Endodermal cell (in vitro differentiated cells): ENCODE data around the gene CD79A. TPM values are rescaled to one million over a fixed set of nuclear protein-coding genes. Genes with fewer than 3 reads are reported as not detected.

Source experiments
- DNase-seq: peaks from one replicate; pipeline ENCODE4 v3.0.0-alpha.2; 2017
- H3K27ac ChIP-seq: 2 replicates; pipeline ENCODE4 v1.5.1; 2013; ENCODE audit warnings: mild to moderate bottlenecking, low read depth, low read length, moderate library complexity
- H3K27me3 ChIP-seq: 2 replicates; pipeline ENCODE4 v1.6.1; 2013; ENCODE audit warnings: mild to moderate bottlenecking, low read length, moderate library complexity; ENCODE audit not compliant: insufficient read depth, control insufficient read depth, poor library complexity, severe bottlenecking
- H3K36me3 ChIP-seq: 2 replicates; pipeline ENCODE4 v1.7.0; 2013; ENCODE audit warnings: mild to moderate bottlenecking, low read length, moderate library complexity; ENCODE audit not compliant: control insufficient read depth, insufficient read depth
- H3K4me1 ChIP-seq: one replicate; pipeline ENCODE4 v1.7.0; 2013; ENCODE audit warnings: low read length; ENCODE audit not compliant: control insufficient read depth, insufficient read depth
- H3K4me3 ChIP-seq: 2 replicates; pipeline ENCODE4 v1.5.1; 2013; ENCODE audit warnings: mild to moderate bottlenecking, low read length, moderate library complexity
- H3K9ac ChIP-seq: 2 replicates; pipeline ENCODE4 v1.6.1; 2013; ENCODE audit warnings: mild to moderate bottlenecking, low read length, moderate library complexity; ENCODE audit not compliant: poor library complexity, severe bottlenecking; ENCODE audit errors: extremely low read depth
- H3K9me3 ChIP-seq: 2 replicates; pipeline ENCODE4 v1.6.1; 2013; ENCODE audit warnings: mild to moderate bottlenecking, low read length, moderate library complexity; ENCODE audit not compliant: control insufficient read depth
- H3K27ac Mint-ChIP-seq: 2 replicates; pipeline ENCODE4 v1.8.0; 2020; ENCODE audit warnings: mixed read lengths
- H3K27me3 Mint-ChIP-seq: 2 replicates; pipeline ENCODE4 v1.8.0; 2021; ENCODE audit warnings: mild to moderate bottlenecking, mixed read lengths; ENCODE audit not compliant: insufficient read depth
- H3K36me3 Mint-ChIP-seq: 2 replicates; pipeline ENCODE4 v1.8.0; 2020; ENCODE audit warnings: low read depth, mixed read lengths
- H3K4me1 Mint-ChIP-seq: 2 replicates; pipeline ENCODE4 v1.8.0; 2020; ENCODE audit warnings: mixed read lengths
- H3K4me3 Mint-ChIP-seq: 2 replicates; pipeline ENCODE4 v1.8.0; 2020; ENCODE audit warnings: mild to moderate bottlenecking, moderate library complexity, mixed read lengths
- H3K9me3 Mint-ChIP-seq: 2 replicates; pipeline ENCODE4 v1.8.0; 2020; ENCODE audit warnings: mild to moderate bottlenecking, mixed read lengths
- WGBS, 2 experiments: methylation state at CpG; one replicate each; pipeline versions ENCODE4 v1.1.5 to v1.1.7; 2013; ENCODE audit warnings: missing lambda C conversion rate in 2 of 2, mixed read lengths in 1 of 2; ENCODE audit not compliant: insufficient coverage in 1 of 2, insufficient read length in 1 of 2; 5-methylcytosine and 5-hydroxymethylcytosine counted together
- long read RNA-seq, 4 experiments: library from polyadenylated mRNA in 2 of 4; library from RNA in 1 of 4; library from capped mRNA in 1 of 4; stranded (forward) in 3 of 4; unstranded in 1 of 4; transcript quantifications; one replicate each; pipeline ENCODE4 v2.0.0, GENCODE V29; 2020 to 2021; ENCODE audit warnings: inconsistent platforms in 1 of 4
- polyA plus RNA-seq, 2 experiments: library from polyadenylated mRNA; stranded (reverse); fragments of 50-300 nt; gene quantifications; one replicate each; pipeline ENCODE4 v1.2.3, GENCODE V29; 2013
- total RNA-seq, 2 donors: library from RNA; stranded (reverse); fragmentation: NEBNext Ultra II Directional in 1 of 2; extraction: Animal tissue kit (Norgen Biotek cat#: 25700) in 1 of 2; gene quantifications; 2 replicates in 1 of 2; 3 replicates in 1 of 2; pipeline ENCODE4 v1.2.1, GENCODE V29; 2021
- TF ChIP-seq, protein P1 (sequence below): fragments of 200-600 bp; sonication (generic); conservative IDR thresholded peaks from 2 replicates; pipeline ENCODE4 v1.5.0; 2021; ENCODE audit warnings: antibody characterized with exemption, mild to moderate bottlenecking

CD79A gene
- total RNA-seq: not detected
- 0.43 TPM for polyA plus RNA-seq (2013, experiment 1 of 2)
- polyA plus RNA-seq (2013, experiment 2 of 2): 0.58 TPM
- long read RNA-seq, experiment 1: 0 reads
- long read RNA-seq, experiment 2, partial matches to known transcripts: 0 of 1 reads
- long read RNA-seq, experiment 2, other reads (novel, unspliced or antisense): 1 of 1 reads
- long read RNA-seq, experiment 3: 0 reads
- long read RNA-seq, experiment 4, partial matches to known transcripts: 0 of 3 reads
- long read RNA-seq, experiment 4, other reads (novel, unspliced or antisense): 2 of 3 reads

DNA sequence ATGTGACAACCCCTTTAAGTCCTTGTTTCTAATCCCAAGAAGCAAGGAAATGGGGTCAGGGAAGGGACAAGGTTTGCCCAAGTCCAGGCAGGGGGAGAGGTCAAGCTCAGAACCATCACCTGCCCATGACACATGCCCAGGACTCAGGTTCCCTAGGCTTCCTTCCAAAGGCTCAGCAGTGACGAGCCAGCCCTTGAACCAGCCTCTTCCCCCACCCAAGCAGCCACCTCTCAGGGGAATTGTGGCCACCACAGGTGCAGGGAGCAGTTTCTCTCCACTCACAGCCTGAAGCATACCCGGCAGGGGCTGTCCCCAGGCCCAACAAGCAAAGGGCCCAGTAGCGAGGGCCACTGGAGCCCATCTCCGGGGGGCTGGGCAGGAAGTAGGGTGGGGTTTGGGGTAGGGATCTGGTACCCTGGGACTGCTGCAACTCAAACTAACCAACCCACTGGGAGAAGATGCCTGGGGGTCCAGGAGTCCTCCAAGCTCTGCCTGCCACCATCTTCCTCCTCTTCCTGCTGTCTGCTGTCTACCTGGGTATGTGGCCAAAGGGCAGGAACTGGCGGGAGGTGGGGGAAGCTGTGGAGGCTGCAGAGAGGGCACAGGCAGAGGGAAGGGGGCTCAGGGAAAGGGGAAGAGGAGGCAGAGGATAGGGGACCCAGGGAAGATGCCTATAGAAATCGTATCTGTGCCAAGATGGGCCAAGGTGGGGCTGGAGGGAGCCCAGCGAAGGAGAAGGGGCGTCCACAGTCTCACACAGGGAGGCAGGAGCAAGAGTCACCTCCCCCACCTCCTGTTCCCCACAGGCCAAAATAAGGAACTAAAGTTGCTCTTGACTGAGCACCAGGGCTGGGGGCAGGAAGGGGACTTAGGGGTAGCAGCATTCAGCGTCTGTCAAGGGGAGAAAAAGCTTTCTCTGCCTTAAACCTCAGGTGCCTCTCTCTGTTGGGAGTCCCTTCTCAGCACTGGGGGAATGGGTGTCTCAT, at the start of gene CD79A:
CD79A (plus strand) TSS at position 433 of the 986 bp plus-strand sequence; CDS start at position 459, 26 bp downstream.
- Mint-ChIP-seq H3K4me1 (peaks cover under 1% of the 10 kb centered on the region), H3K4me3 (no peak within 1 kb of the TSS)
- 82 to 86% methylated on average over 2 to 9 of the region's 9 CpGs for WGBS, 2 experiments

DNA sequence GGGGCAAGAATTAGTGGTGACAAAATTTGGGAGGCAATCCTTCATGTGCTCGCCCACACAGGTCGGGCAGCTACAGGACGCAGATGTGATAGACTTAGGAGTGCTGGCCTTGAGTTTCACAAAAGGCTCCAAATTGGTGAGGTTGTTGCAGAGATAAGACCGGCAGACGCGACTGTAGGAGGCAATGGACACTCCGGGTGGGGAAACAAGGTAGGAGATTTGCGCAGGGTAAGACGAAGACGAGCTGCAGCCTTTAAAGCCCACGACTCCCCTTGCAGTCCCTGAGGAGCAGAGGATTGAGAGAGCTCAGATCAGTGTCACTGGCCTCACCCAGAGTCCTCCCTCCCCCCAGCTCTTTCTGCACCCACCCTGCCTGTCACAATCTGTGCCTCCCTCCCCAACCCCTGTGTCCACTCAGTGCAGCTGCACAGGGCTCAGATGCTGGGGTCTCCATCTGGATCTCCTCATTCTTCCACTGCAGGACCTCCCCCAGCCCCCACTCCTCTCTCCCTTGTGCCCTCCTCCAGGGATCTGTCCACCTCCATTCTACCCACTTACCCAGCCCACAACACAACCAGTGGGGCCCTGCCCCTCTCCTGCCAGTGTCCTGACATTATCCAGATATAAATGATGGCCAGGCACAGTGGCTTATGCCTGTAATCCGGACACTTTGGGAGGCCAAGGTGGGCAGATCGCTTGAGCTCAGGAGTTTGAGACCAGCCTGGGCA, 38.9 kb upstream of the CD79A start:
- Mint-ChIP-seq H3K36me3 (no peaks in the 10 kb centered on the region), H3K9me3 (no peaks in the 10 kb centered on the region), H3K4me3 (no peak overlapping the region), H3K27ac (no peak overlapping the region), H3K4me1 (peaks cover 7% of the 10 kb centered on the region), H3K27me3 (peaks cover 27% of the 10 kb centered on the region)
- WGBS, 2 experiments: 59 to 72% methylated on average over 8 to 13 of the region's 13 CpGs
- Histone ChIP-seq H3K4me1 (no peaks in the 10 kb centered on the region), H3K36me3 (no peaks in the 10 kb centered on the region), H3K9me3 (no peaks in the 10 kb centered on the region), H3K4me3 (no peak overlapping the region), H3K9ac (no peak overlapping the region), H3K27ac (no peak overlapping the region), H3K27me3 (peaks cover 3% of the 10 kb centered on the region)
- DNase-seq: no peak
- TF ChIP-seq, protein P1, sequence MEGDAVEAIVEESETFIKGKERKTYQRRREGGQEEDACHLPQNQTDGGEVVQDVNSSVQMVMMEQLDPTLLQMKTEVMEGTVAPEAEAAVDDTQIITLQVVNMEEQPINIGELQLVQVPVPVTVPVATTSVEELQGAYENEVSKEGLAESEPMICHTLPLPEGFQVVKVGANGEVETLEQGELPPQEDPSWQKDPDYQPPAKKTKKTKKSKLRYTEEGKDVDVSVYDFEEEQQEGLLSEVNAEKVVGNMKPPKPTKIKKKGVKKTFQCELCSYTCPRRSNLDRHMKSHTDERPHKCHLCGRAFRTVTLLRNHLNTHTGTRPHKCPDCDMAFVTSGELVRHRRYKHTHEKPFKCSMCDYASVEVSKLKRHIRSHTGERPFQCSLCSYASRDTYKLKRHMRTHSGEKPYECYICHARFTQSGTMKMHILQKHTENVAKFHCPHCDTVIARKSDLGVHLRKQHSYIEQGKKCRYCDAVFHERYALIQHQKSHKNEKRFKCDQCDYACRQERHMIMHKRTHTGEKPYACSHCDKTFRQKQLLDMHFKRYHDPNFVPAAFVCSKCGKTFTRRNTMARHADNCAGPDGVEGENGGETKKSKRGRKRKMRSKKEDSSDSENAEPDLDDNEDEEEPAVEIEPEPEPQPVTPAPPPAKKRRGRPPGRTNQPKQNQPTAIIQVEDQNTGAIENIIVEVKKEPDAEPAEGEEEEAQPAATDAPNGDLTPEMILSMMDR: no peak

More for the DNA sequence above, at the start of gene CD79A:
- no peaks in the 10 kb centered on the region for H3K27me3 ChIP-seq
- H3K27ac ChIP-seq: no peak within 1 kb of the TSS
- TF ChIP-seq, protein P1: no peak
- H3K36me3 ChIP-seq: no peaks in the 10 kb centered on the region
- no peak within 1 kb of the TSS for H3K4me3 ChIP-seq
- no peak for DNase-seq
- H3K9ac ChIP-seq: no peak within 1 kb of the TSS
- H3K9me3 ChIP-seq: no peaks in the 10 kb centered on the region
- peaks cover 51% of the 10 kb centered on the region for H3K27me3 Mint-ChIP-seq
- no peak within 1 kb of the TSS for H3K27ac Mint-ChIP-seq
- H3K4me1 ChIP-seq: no peaks in the 10 kb centered on the region
- H3K9me3 Mint-ChIP-seq: no peaks in the 10 kb centered on the region
- no peaks in the 10 kb centered on the region for H3K36me3 Mint-ChIP-seq

DNA sequence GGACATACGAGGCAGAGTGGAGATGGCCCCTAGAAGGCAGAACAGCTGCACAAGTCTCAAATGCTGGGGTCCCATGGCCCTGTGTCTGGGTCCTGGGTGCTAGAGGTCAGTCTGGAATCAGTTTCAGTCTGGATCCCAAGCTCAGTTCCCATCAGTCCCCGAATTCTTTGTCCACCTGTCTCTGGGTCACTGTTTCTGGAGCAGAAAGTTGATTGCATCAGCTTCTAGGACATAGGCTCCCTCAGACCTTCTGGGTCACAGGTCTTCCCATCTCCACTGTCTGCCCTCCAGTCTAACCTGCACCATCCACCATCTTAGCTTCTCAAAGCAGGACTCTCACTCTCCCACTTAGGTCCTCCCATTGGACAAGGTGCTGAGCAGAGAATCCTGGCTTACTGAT, 37.9 kb upstream of the CD79A start:
- peaks cover 3% of the 10 kb centered on the region for H3K27me3 ChIP-seq
- 48 to 75% methylated on average over 2 of the region's 2 CpGs for WGBS, 2 experiments

More for the DNA sequence above, 37.9 kb upstream of the CD79A start:
- H3K9me3 ChIP-seq: no peaks in the 10 kb centered on the region
- Mint-ChIP-seq H3K27me3 (peaks cover 35% of the 10 kb centered on the region), H3K9me3 (peaks cover 4% of the 10 kb centered on the region), H3K4me1 (peaks cover 7% of the 10 kb centered on the region), H3K27ac (no peak overlapping the region), H3K36me3 (no peaks in the 10 kb centered on the region), H3K4me3 (no peak overlapping the region)
- H3K4me3 ChIP-seq: no peak overlapping the region
- TF ChIP-seq, protein P1: no peak
- no peak for DNase-seq
- H3K4me1 ChIP-seq: no peaks in the 10 kb centered on the region
- H3K27ac ChIP-seq: no peak overlapping the region
- no peaks in the 10 kb centered on the region for H3K36me3 ChIP-seq
- H3K9ac ChIP-seq: no peak overlapping the region
